Stimulated activated CD4-positive, alpha-beta T cell treated with anti-CD3 and anti-CD28 coated beads, Interleukin-15, amount 100 ng/mL, for 48 hours (primary cell): ENCODE data around the gene PDE4B.

Experiments used
- DNase-seq, 2 donors: peaks; one replicate each; pipeline ENCODE4 v3.0.0-alpha.2; 2020; ENCODE audit warnings: low read depth in 2 of 2

Gene PDE4B

GRCh38 chr1:66262208-66262963 lies 469.7 kb downstream of the PDE4B start:
- no peak for DNase-seq

GRCh38 chr1:66265268-66265667 lies 472.6 kb downstream of the PDE4B start:
- DNase-seq = no peak

- DNase-seq = no peak
Observed at GRCh38 chr1:66265796-66266195, 473.1 kb downstream of the PDE4B start.

- no peak for DNase-seq
Observed at GRCh38 chr1:66266350-66266749, 473.7 kb downstream of the PDE4B start.

- DNase-seq = no peak
Observed at GRCh38 chr1:66266756-66267155, 474.1 kb downstream of the PDE4B start.

GRCh38 chr1:66267201-66267940 lies 474.7 kb downstream of the PDE4B start:
- no peak for DNase-seq

- DNase-seq = no peak
Observed at GRCh38 chr1:66269222-66269621, 476.5 kb downstream of the PDE4B start.

- no peak for DNase-seq
Observed at GRCh38 chr1:66270119-66270812, 477.6 kb downstream of the PDE4B start.

- DNase-seq = peak in 1 of 2 donors; percentile 60
Observed at GRCh38 chr1:66271216-66271903, 478.7 kb downstream of the PDE4B start.

- DNase-seq = no peak
Observed at GRCh38 chr1:66271904-66272254, 479.2 kb downstream of the PDE4B start.

- DNase-seq = no peak
Observed at GRCh38 chr1:66273656-66274055, 481.0 kb downstream of the PDE4B start.

GRCh38 chr1:66274634-66275033 lies 481.9 kb downstream of the PDE4B start:
- no peak for DNase-seq

- no peak for DNase-seq
Observed at GRCh38 chr1:66275083-66275482, 482.4 kb downstream of the PDE4B start.

- no peak for DNase-seq
Observed at GRCh38 chr1:66275601-66276023, 482.9 kb downstream of the PDE4B start.

GRCh38 chr1:66276218-66276617 lies 483.5 kb downstream of the PDE4B start:
- DNase-seq = no peak

- DNase-seq = no peak
Observed at GRCh38 chr1:66278260-66279021, 485.7 kb downstream of the PDE4B start.

- no peak for DNase-seq
Observed at GRCh38 chr1:66281808-66282207, 489.1 kb downstream of the PDE4B start.

- peak; percentile 61 to 64 for DNase-seq
Observed at GRCh38 chr1:66282343-66282852, 489.7 kb downstream of the PDE4B start.

- no peak for DNase-seq
Observed at GRCh38 chr1:66282891-66283621, 490.4 kb downstream of the PDE4B start.

GRCh38 chr1:66283622-66284041 lies 490.9 kb downstream of the PDE4B start:
- peak in 1 of 2 donors; percentile 23 for DNase-seq
